OCI-LY7 (cell line): ENCODE measurements around the gene MRPS23. TPM values are rescaled to one million over a fixed set of nuclear protein-coding genes. Genes with fewer than 3 reads are reported as not detected.

Experiments used
- BruUV-seq: library from RNA; stranded (reverse); fragments of 400-500 nt; replicated peaks from 2 replicates; lab custom pipeline; 2021; lab: Mats Ljungman, UMichigan
- CTCF ChIA-PET: fragments of 300-600 bp; sonication (Branson Sonifier 250); formaldehyde crosslinking; loops from one replicate; lab custom pipeline; 2022; ENCODE audit warnings: antibody characterized with exemption; ENCODE audit not compliant: unreplicated experiment; lab: Charles Lee
- POLR2A ChIA-PET: fragments of 300-600 bp; sonication (Branson Sonifier 250); formaldehyde crosslinking; loops from one replicate; lab custom pipeline; 2022; ENCODE audit warnings: antibody characterized with exemption; lab: Charles Lee
- DNase-seq: peaks from one replicate; pipeline ENCODE4 v3.0.0-alpha.2; 2015; ENCODE audit warnings: low spot score
- H2AFZ ChIP-seq: fragments of 200-600 bp; sonication (generic), shearing (Covaris generic); 2 replicates; pipeline ENCODE4 v1.6.1; 2014; ENCODE audit warnings: mild to moderate bottlenecking, antibody characterized with exemption, low read length, moderate library complexity
- H3K27ac ChIP-seq: fragments of 200-600 bp; sonication (generic); 2 replicates; pipeline ENCODE4 v1.5.1; 2014; ENCODE audit warnings: mixed run types, low read depth, mild to moderate bottlenecking, moderate library complexity, low read length, inconsistent platforms; ENCODE audit not compliant: poor library complexity, severe bottlenecking
- H3K36me3 ChIP-seq: fragments of 200-600 bp; sonication (generic); 2 replicates; pipeline ENCODE4 v1.6.1; 2014; ENCODE audit warnings: mild to moderate bottlenecking, antibody characterized with exemption, low read length, moderate library complexity, mixed read lengths; ENCODE audit not compliant: insufficient read depth
- H3K4me1 ChIP-seq: fragments of 200-600 bp; sonication (generic); 2 replicates; pipeline ENCODE4 v1.5.1; 2014; ENCODE audit warnings: mild to moderate bottlenecking, low read length; ENCODE audit not compliant: insufficient read depth, poor library complexity, severe bottlenecking
- H3K4me2 ChIP-seq: fragments of 200-600 bp; sonication (generic); 2 replicates; pipeline ENCODE4 v1.6.1; 2014; ENCODE audit warnings: mild to moderate bottlenecking, low read length
- H3K4me3 ChIP-seq: fragments of 200-600 bp; sonication (generic); 2 replicates; pipeline ENCODE4 v1.5.1; 2014; ENCODE audit warnings: mild to moderate bottlenecking, low read depth, low read length; ENCODE audit not compliant: poor library complexity, severe bottlenecking
- H3K79me2 ChIP-seq: fragments of 200-600 bp; sonication (generic); 2 replicates; pipeline ENCODE4 v1.6.1; 2016; ENCODE audit warnings: low read depth, mild to moderate bottlenecking, low read length, moderate library complexity, mixed read lengths; ENCODE audit not compliant: insufficient read depth
- H3K9me2 ChIP-seq: fragments of 200-600 bp; sonication (generic); 2 replicates; pipeline ENCODE4 v1.6.1; 2016; ENCODE audit warnings: mild to moderate bottlenecking, low read length, mixed read lengths; ENCODE audit not compliant: insufficient read depth
- H3K9me3 ChIP-seq: fragments of 200-600 bp; sonication (generic); 2 replicates; pipeline ENCODE4 v1.6.1; 2014; ENCODE audit warnings: mild to moderate bottlenecking, mixed run types, low read length, mixed read lengths
- H4K20me1 ChIP-seq: fragments of 200-600 bp; sonication (generic); 2 replicates; pipeline ENCODE4 v1.6.1; 2014; ENCODE audit warnings: mild to moderate bottlenecking, antibody characterized with exemption, low read length, moderate library complexity, mixed read lengths; ENCODE audit not compliant: insufficient read depth
- EZH2phosphoT487 ChIP-seq: fragments of 200-600 bp; sonication (generic); IDR thresholded peaks from 2 replicates; pipeline ENCODE4 v1.6.1; 2018; ENCODE audit warnings: low read depth, borderline replicate concordance, mild to moderate bottlenecking, mixed run types, antibody characterized with exemption, low read length, moderate library complexity, mixed read lengths
- intact Hi-C: fragments of 100-400 bp; cut with micrococcal nuclease; formaldehyde crosslinking; loops from one replicate; pipeline ENCODE4 v1.10.0; 2022; ENCODE audit not compliant: unreplicated experiment
- total RNA-seq, 2 experiments: library from RNA; depleted of rRNA in 1 of 2; stranded (reverse); fragments of >200 nt in 1 of 2; shearing (Covaris generic) in 1 of 2; gene quantifications; 2 replicates each; pipeline ENCODE4 v1.2.3, GENCODE V29; 2014 to 2022
- TF ChIP-seq, protein P1 (sequence below): fragments of 200-600 bp; sonication (generic); conservative IDR thresholded peaks from 2 replicates; pipeline ENCODE4 v1.5.1; 2014; ENCODE audit warnings: mild to moderate bottlenecking, antibody characterized with exemption, low read length, moderate library complexity, mixed read lengths

Gene MRPS23
- total RNA-seq, 2 experiments from 2014 or later = 50.3 to 73.5 TPM

DNA sequence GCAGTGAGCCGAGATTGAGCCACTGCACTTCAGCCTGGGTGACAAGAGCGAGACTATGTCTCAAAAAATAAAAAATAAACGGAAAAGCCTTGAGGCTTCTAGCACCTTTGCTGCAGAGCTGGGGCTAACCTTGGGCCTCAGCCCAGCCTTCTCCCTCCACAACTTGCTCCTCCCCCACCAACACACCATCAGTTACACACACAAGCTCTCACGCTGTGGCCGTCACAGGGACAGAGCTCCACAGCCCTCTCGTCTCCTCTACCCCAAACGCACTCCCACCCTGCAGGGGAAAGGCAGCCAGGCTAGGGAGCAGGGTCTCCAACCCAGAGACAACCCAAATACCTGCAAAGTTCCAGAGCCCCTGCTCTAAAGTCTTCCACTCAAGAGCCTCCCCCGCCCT lies 22.0 kb upstream of the MRPS23 start:
- ChIA-PET CTCF (no interaction called here), POLR2A (no interaction called here)
- Histone ChIP-seq H2AFZ (no peak overlapping the region), H3K79me2 (no peaks in the 10 kb centered on the region), H3K4me3 (no peak overlapping the region), H3K4me1 (peaks cover 30% of the 10 kb centered on the region), H3K36me3 (no peaks in the 10 kb centered on the region), H3K27ac (no peak overlapping the region), H3K9me3 (no peaks in the 10 kb centered on the region), H3K9me2 (no peaks in the 10 kb centered on the region), H4K20me1 (no peaks in the 10 kb centered on the region), H3K4me2 (no peak overlapping the region)
- no peak for TF ChIP-seq EZH2phosphoT487
- TF ChIP-seq, protein P1, sequence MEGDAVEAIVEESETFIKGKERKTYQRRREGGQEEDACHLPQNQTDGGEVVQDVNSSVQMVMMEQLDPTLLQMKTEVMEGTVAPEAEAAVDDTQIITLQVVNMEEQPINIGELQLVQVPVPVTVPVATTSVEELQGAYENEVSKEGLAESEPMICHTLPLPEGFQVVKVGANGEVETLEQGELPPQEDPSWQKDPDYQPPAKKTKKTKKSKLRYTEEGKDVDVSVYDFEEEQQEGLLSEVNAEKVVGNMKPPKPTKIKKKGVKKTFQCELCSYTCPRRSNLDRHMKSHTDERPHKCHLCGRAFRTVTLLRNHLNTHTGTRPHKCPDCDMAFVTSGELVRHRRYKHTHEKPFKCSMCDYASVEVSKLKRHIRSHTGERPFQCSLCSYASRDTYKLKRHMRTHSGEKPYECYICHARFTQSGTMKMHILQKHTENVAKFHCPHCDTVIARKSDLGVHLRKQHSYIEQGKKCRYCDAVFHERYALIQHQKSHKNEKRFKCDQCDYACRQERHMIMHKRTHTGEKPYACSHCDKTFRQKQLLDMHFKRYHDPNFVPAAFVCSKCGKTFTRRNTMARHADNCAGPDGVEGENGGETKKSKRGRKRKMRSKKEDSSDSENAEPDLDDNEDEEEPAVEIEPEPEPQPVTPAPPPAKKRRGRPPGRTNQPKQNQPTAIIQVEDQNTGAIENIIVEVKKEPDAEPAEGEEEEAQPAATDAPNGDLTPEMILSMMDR = no peak
- no peak for DNase-seq
- intact Hi-C loops = no loop called here
- no TSS peak for BruUV-seq

DNA sequence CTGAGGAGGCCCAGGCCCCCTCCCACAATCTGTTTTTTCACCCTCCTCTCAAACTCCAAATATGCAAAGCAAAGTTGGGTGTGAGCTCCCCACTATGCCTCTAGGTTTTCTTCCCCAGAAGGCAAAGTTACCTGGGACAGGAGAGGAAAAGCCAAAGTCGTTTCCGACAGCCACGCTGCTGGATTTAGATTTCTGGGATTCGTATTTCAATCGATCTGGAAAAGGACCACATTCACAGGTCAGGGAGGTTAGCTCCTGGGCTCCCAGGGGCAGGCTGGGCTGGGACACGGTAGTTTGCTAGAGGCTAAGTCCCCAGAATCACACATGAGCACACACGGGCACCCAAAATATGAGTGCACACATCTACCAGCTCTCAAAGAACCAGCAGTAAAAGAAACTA lies 21.3 kb upstream of the MRPS23 start:
- Histone ChIP-seq H4K20me1 (no peaks in the 10 kb centered on the region), H3K27ac (no peak overlapping the region), H2AFZ (no peak overlapping the region), H3K4me1 (peaks cover 23% of the 10 kb centered on the region), H3K9me3 (no peaks in the 10 kb centered on the region), H3K36me3 (no peaks in the 10 kb centered on the region), H3K79me2 (no peaks in the 10 kb centered on the region), H3K4me2 (no peak overlapping the region), H3K4me3 (no peak overlapping the region), H3K9me2 (no peaks in the 10 kb centered on the region)
- DNase-seq = no peak
- TF ChIP-seq, protein P1 = no peak
- no peak for TF ChIP-seq EZH2phosphoT487
- ChIA-PET CTCF (no interaction called here), POLR2A (no interaction called here)
- intact Hi-C loops = no loop called here
- BruUV-seq = no TSS peak

DNA sequence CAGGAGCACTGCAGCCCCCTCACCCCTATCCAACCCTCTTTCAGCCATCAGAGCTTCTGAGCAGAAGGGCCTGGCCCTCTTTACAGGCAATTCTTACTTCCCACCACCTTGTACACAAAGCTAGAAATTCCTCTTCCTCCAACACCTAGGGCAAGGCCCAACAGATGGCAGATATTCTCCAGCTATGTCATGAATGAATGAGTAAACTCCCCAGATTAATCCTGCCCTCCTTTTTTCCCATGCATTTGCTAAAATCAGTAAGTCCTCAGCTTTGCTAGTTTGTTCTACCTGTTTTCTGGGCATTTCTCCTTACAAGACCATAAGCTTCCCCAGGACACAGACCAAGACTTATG lies 20.4 kb upstream of the MRPS23 start:
- no peak overlapping the region for H3K4me3 ChIP-seq
- H4K20me1 ChIP-seq = no peaks in the 10 kb centered on the region
- H3K79me2 ChIP-seq = no peaks in the 10 kb centered on the region
- H3K9me2 ChIP-seq = no peaks in the 10 kb centered on the region
- ChIA-PET POLR2A (interaction anchor here (0.7 kb wide), 1 partner anchor 11 kb away, joined by 3 read pairs; no protein-coding TSS in a partner anchor), CTCF (no interaction called here)
- H2AFZ ChIP-seq = no peak overlapping the region
- H3K9me3 ChIP-seq = no peaks in the 10 kb centered on the region
- no TSS peak for BruUV-seq
- no peak for DNase-seq
- H3K4me1 ChIP-seq = peaks cover 22% of the 10 kb centered on the region
- no peaks in the 10 kb centered on the region for H3K36me3 ChIP-seq
- H3K27ac ChIP-seq = no peak overlapping the region
- intact Hi-C loops = no loop called here
- TF ChIP-seq, protein P1 = no peak
- no peak for TF ChIP-seq EZH2phosphoT487
- no peak overlapping the region for H3K4me2 ChIP-seq
